ENCODE results near the gene CENPC. TPM values are rescaled to one million over a fixed set of nuclear protein-coding genes. Genes with fewer than 3 reads are reported as not detected.

The CENPC gene
- total and polyA plus RNA-seq, 2 experiments from 2014 or later = 21.6 to 24.5 TPM

DNA sequence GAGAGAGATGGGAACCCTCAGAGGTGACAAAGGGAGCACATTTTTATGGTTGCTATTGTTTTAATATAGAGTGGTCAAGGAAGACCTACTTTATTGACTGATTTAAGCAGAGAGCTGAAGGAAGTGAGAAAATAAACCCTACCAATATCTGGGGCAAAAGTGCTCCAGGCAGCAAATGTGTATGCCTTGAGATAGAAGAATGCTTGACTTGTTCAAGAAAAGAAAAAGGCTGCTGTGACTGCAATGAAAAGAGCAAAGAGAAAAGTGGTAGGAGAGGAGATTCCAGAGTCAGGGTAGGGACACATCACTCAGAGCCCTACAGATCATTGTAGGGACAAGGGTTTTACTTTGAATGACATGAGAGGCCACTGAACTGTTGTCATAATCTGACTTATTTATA, 39.2 kb upstream of the CENPC start:
- Histone ChIP-seq H4K20me1 (replicated peaks; ENCODE audit: insufficient read depth) (no peaks in the 10 kb centered on the region), H3K27ac (ENCODE audit: low read depth) (no peak overlapping the region), H3F3A (replicated peaks; ENCODE audit: low read depth) (no peaks in the 10 kb centered on the region), H3K4me2 (no peak overlapping the region), H3K9me2 (ENCODE audit: insufficient read depth) (no peaks in the 10 kb centered on the region), H3K79me2 (replicated peaks; ENCODE audit: insufficient read depth) (no peaks in the 10 kb centered on the region), H2AFZ (no peak overlapping the region), H3K4me1 (ENCODE audit: insufficient read depth) (no peaks in the 10 kb centered on the region), H3K36me3 (ENCODE audit: insufficient read depth) (no peaks in the 10 kb centered on the region), H3K4me3 (no peak overlapping the region), H3K27me3 (ENCODE audit: insufficient read depth) (no peaks in the 10 kb centered on the region)
- Mint-ChIP-seq H3K4me1 (no peaks in the 10 kb centered on the region), H3K27ac (no peak overlapping the region), H3K4me3 (no peak overlapping the region), H3K36me3 (ENCODE audit: low read depth) (no peaks in the 10 kb centered on the region), H3K27me3 (ENCODE audit: insufficient read depth, low read depth, poor library complexity) (no peaks in the 10 kb centered on the region), H3K9me3 (no peaks in the 10 kb centered on the region; the same call in 2 of the 3 replicates)
- no peak for ATAC-seq
- no peak for DNase-seq (ENCODE audit: low spot score)
- TF ChIP-seq, protein P1, sequence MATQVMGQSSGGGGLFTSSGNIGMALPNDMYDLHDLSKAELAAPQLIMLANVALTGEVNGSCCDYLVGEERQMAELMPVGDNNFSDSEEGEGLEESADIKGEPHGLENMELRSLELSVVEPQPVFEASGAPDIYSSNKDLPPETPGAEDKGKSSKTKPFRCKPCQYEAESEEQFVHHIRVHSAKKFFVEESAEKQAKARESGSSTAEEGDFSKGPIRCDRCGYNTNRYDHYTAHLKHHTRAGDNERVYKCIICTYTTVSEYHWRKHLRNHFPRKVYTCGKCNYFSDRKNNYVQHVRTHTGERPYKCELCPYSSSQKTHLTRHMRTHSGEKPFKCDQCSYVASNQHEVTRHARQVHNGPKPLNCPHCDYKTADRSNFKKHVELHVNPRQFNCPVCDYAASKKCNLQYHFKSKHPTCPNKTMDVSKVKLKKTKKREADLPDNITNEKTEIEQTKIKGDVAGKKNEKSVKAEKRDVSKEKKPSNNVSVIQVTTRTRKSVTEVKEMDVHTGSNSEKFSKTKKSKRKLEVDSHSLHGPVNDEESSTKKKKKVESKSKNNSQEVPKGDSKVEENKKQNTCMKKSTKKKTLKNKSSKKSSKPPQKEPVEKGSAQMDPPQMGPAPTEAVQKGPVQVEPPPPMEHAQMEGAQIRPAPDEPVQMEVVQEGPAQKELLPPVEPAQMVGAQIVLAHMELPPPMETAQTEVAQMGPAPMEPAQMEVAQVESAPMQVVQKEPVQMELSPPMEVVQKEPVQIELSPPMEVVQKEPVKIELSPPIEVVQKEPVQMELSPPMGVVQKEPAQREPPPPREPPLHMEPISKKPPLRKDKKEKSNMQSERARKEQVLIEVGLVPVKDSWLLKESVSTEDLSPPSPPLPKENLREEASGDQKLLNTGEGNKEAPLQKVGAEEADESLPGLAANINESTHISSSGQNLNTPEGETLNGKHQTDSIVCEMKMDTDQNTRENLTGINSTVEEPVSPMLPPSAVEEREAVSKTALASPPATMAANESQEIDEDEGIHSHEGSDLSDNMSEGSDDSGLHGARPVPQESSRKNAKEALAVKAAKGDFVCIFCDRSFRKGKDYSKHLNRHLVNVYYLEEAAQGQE (IDR thresholded peaks at IDR 0.05; ENCODE audit: unreplicated experiment) = no peak
- TF ChIP-seq, protein P2, sequence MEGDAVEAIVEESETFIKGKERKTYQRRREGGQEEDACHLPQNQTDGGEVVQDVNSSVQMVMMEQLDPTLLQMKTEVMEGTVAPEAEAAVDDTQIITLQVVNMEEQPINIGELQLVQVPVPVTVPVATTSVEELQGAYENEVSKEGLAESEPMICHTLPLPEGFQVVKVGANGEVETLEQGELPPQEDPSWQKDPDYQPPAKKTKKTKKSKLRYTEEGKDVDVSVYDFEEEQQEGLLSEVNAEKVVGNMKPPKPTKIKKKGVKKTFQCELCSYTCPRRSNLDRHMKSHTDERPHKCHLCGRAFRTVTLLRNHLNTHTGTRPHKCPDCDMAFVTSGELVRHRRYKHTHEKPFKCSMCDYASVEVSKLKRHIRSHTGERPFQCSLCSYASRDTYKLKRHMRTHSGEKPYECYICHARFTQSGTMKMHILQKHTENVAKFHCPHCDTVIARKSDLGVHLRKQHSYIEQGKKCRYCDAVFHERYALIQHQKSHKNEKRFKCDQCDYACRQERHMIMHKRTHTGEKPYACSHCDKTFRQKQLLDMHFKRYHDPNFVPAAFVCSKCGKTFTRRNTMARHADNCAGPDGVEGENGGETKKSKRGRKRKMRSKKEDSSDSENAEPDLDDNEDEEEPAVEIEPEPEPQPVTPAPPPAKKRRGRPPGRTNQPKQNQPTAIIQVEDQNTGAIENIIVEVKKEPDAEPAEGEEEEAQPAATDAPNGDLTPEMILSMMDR (conservative IDR thresholded peaks at IDR 0.05; ENCODE audit: low read depth in 2 of 2) = no peak
- TF ChIP-seq EZH2 (IDR thresholded peaks at IDR 0.05; ENCODE audit: low read depth, unreplicated experiment) = no peak
- TF ChIP-seq, protein P3, sequence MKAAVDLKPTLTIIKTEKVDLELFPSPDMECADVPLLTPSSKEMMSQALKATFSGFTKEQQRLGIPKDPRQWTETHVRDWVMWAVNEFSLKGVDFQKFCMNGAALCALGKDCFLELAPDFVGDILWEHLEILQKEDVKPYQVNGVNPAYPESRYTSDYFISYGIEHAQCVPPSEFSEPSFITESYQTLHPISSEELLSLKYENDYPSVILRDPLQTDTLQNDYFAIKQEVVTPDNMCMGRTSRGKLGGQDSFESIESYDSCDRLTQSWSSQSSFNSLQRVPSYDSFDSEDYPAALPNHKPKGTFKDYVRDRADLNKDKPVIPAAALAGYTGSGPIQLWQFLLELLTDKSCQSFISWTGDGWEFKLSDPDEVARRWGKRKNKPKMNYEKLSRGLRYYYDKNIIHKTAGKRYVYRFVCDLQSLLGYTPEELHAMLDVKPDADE (IDR thresholded peaks at IDR 0.05) = no peak
- no peak for TF ChIP-seq CREB1 (CRISPR knock-in tag; IDR thresholded peaks at IDR 0.05; ENCODE audit: low read depth)
- TF ChIP-seq NANOG (IDR thresholded peaks at IDR 0.05; ENCODE audit: borderline replicate concordance) = no peak
- no peak for TF ChIP-seq JUNB (IDR thresholded peaks at IDR 0.05; ENCODE audit: unreplicated experiment)
- no peak for TF ChIP-seq STAT1 (IDR thresholded peaks at IDR 0.05; ENCODE audit: unreplicated experiment)
- TF ChIP-seq EZH2phosphoT487 (IDR thresholded peaks at IDR 0.05; ENCODE audit: unreplicated experiment) = no peak
- no peak for TF ChIP-seq POLR2AphosphoS5 (IDR thresholded peaks at IDR 0.05; ENCODE audit: low read depth)
- TF ChIP-seq ZNF331 (CRISPR knock-in tag; IDR thresholded peaks at IDR 0.05; ENCODE audit: low read depth) = no peak
- TF ChIP-seq ZNF114 (CRISPR knock-in tag; IDR thresholded peaks at IDR 0.05) = no peak
- TF ChIP-seq, protein P4, sequence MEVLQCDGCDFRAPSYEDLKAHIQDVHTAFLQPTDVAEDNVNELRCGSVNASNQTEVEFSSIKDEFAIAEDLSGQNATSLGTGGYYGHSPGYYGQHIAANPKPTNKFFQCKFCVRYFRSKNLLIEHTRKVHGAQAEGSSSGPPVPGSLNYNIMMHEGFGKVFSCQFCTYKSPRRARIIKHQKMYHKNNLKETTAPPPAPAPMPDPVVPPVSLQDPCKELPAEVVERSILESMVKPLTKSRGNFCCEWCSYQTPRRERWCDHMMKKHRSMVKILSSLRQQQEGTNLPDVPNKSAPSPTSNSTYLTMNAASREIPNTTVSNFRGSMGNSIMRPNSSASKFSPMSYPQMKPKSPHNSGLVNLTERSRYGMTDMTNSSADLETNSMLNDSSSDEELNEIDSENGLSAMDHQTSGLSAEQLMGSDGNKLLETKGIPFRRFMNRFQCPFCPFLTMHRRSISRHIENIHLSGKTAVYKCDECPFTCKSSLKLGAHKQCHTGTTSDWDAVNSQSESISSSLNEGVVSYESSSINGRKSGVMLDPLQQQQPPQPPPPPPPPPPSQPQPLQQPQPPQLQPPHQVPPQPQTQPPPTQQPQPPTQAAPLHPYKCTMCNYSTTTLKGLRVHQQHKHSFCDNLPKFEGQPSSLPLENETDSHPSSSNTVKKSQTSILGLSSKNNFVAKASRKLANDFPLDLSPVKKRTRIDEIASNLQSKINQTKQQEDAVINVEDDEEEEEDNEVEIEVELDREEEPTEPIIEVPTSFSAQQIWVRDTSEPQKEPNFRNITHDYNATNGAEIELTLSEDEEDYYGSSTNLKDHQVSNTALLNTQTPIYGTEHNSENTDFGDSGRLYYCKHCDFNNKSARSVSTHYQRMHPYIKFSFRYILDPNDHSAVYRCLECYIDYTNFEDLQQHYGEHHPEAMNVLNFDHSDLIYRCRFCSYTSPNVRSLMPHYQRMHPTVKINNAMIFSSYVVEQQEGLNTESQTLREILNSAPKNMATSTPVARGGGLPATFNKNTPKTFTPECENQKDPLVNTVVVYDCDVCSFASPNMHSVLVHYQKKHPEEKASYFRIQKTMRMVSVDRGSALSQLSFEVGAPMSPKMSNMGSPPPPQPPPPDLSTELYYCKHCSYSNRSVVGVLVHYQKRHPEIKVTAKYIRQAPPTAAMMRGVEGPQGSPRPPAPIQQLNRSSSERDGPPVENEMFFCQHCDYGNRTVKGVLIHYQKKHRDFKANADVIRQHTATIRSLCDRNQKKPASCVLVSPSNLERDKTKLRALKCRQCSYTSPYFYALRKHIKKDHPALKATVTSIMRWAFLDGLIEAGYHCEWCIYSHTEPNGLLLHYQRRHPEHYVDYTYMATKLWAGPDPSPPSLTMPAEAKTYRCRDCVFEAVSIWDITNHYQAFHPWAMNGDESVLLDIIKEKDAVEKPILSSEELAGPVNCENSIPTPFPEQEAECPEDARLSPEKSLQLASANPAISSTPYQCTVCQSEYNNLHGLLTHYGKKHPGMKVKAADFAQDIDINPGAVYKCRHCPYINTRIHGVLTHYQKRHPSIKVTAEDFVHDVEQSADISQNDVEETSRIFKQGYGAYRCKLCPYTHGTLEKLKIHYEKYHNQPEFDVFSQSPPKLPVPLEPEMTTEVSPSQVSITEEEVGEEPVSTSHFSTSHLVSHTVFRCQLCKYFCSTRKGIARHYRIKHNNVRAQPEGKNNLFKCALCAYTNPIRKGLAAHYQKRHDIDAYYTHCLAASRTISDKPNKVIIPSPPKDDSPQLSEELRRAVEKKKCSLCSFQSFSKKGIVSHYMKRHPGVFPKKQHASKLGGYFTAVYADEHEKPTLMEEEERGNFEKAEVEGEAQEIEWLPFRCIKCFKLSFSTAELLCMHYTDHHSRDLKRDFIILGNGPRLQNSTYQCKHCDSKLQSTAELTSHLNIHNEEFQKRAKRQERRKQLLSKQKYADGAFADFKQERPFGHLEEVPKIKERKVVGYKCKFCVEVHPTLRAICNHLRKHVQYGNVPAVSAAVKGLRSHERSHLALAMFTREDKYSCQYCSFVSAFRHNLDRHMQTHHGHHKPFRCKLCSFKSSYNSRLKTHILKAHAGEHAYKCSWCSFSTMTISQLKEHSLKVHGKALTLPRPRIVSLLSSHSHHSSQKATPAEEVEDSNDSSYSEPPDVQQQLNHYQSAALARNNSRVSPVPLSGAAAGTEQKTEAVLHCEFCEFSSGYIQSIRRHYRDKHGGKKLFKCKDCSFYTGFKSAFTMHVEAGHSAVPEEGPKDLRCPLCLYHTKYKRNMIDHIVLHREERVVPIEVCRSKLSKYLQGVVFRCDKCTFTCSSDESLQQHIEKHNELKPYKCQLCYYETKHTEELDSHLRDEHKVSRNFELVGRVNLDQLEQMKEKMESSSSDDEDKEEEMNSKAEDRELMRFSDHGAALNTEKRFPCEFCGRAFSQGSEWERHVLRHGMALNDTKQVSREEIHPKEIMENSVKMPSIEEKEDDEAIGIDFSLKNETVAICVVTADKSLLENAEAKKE (CRISPR knock-in tag; IDR thresholded peaks at IDR 0.05) = no peak
